CD4-positive, alpha-beta T cell treated with Interferon gamma for 1 hour (primary cell): Measurements from ENCODE around the gene RECK.
"Not testable (repeated sequence)": the region's sequence is repeated elsewhere in the genome, so short reads cannot be mapped to it uniquely, and the experiment has no call there.

Experiments used
- DNase-seq: peaks from one replicate; pipeline ENCODE4 v3.0.0-alpha.2; 2020

Gene RECK, protein sequence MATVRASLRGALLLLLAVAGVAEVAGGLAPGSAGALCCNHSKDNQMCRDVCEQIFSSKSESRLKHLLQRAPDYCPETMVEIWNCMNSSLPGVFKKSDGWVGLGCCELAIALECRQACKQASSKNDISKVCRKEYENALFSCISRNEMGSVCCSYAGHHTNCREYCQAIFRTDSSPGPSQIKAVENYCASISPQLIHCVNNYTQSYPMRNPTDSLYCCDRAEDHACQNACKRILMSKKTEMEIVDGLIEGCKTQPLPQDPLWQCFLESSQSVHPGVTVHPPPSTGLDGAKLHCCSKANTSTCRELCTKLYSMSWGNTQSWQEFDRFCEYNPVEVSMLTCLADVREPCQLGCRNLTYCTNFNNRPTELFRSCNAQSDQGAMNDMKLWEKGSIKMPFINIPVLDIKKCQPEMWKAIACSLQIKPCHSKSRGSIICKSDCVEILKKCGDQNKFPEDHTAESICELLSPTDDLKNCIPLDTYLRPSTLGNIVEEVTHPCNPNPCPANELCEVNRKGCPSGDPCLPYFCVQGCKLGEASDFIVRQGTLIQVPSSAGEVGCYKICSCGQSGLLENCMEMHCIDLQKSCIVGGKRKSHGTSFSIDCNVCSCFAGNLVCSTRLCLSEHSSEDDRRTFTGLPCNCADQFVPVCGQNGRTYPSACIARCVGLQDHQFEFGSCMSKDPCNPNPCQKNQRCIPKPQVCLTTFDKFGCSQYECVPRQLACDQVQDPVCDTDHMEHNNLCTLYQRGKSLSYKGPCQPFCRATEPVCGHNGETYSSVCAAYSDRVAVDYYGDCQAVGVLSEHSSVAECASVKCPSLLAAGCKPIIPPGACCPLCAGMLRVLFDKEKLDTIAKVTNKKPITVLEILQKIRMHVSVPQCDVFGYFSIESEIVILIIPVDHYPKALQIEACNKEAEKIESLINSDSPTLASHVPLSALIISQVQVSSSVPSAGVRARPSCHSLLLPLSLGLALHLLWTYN

DNA sequence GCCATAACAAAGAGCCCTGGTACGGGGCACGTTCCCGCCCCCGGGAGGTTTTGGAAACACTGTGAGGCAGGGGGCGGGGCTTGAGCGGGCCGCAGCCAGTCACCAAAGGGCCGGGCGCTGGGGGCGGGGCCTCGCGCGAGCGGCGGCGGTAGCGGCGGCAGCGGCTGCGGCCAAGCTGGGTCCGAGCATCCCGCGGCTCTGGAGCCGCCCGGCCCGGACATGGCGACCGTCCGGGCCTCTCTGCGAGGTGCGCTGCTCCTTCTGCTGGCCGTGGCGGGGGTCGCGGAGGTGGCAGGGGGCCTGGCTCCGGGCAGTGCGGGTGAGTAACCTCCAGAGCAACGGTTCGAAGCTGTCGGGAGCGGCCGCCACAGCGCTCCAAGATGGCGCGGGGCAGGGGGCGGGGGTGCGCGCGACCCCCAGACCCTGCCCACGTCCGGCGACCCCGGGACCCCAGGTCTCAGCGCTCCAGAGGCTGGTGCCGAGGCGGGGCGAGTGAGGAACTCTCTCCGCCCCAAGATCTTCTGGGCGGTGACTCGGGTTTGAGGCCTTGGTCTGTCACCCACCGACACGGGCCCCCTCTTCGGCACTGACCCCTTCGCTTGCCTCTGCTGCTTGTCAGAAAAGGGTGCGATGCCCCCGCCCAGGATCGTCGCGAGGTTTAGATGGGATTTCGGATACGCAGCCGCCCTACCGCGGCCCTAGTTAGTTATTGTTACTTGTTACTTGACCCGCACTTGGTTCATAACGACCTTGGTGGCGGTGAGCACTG, at the start of gene RECK:
RECK (plus strand) TSS at position 134 of the 769 bp plus-strand sequence; CDS start at position 220, 86 bp downstream.
- DNase-seq, result peak; percentile 81

DNA sequence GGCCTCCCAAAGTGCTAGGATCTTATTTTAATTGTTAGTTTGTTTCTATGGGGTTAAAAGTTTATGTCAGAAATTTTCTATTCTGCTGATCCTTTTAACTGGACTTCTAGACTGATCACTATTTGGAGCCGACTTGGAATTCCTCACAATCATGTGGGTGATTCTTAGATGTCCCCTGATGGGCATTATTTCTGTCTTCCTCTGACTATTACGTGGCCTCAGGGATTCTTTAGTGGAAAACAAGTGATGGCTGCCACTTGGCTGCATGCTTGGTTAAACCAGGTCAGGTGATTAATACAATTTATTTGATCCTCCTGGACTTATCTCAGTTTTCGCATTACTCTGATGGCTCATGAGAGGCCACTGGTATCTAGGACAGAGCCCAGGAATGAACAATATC, 46.6 kb upstream of the RECK start:
- no peak for DNase-seq

DNA sequence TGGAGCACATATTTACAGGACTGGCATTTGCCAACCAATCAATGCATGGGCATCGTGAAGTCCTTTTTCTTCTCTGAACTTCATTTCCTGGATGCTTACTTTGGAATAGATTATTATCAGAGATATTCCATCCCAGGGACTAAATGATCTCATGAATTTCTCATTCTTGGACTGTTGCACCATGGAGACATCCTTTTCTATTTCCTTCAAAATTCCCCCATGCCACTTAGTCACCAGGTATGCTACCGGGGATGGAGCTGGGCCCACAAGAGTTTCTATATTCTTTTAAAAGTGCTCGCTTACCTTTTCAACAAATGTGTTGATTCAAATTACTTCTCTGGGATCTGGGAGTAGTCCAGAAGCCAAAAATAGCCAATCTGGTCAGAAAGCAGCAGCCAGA, 43.6 kb upstream of the RECK start:
- not testable (repeated sequence) for DNase-seq

DNA sequence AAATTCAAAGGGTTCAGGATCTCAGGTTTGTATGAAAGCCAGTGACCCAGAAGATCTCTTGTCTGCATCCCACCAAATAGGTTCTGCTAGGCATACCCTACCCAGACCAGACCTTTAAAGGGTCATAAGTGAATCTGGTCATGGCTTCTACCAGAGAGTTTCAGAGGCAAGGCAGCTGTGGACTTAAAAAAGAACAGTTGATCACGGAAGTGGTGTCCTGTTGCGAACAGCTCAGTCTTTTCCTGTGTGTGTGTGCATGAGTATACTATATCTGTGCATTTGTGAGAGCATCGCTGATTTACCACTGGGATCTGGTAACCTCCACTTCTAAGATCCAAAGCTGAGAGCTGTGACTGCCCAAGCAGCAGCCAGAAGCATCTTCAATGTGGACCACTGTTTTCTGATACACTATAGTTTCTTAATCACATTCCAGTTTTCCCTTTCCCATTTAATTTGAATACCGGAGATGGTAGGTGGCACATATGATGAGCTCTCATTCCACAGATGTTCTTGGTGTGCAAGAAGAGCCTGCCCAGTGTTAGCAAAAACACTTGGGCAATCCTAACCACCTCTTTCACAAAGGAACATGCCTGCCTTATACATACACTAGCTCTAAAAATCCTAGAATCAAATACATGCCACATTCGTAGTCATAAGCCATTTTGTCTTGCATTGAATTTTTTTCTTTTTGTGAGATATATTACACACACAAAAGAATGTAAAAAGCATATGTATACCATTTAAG, 42.6 kb upstream of the RECK start:
- DNase-seq, result no peak

DNA sequence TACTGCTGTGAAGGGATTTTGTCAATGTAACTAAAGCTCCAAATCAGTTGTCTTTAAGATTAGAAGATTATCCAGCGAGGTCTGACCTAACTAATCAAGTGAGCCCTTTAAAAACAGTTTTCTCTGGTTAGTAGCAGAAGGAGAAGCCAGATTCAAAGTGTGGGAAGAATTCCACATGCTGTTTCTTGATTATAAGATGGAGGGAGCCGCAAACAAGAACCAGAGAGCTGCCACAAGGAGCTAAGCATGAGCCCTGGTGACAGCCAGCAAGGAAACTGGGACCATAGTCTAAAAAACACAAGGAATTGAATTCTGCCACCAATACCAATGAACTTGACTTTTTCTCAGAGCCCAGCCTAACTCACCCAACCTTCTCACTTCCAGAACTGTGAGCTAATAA, 41.8 kb upstream of the RECK start:
- DNase-seq, result no peak

DNA sequence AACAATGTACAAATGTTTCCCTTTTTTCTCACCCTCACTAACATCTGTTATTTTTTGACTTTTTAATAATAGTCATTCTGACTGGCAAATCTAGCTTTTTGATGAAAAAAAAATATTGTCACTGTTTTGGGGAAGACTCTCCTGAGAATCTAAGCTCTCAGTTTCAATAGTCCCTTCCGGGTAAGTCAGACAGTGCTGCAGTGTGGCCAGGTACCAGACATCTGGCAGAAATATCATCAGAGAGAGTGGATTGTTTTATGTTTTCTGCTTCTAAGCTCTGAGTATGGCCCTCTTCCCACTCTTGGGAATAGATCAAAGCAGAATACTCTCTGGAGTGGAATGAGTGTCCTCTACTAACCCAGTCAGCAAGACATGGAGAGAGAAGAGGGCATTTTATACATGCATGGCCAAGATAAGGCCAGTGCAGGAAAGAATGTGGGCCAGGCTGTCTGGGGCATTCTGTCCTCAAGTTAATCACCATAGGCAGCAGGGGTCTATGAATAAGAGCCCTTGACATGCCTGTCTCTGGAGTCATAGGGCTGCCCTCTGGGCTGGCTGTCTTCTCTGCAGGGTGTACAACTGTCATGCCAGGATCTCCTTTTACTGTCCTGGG, 40.2 kb upstream of the RECK start:
- DNase-seq, result no peak

DNA sequence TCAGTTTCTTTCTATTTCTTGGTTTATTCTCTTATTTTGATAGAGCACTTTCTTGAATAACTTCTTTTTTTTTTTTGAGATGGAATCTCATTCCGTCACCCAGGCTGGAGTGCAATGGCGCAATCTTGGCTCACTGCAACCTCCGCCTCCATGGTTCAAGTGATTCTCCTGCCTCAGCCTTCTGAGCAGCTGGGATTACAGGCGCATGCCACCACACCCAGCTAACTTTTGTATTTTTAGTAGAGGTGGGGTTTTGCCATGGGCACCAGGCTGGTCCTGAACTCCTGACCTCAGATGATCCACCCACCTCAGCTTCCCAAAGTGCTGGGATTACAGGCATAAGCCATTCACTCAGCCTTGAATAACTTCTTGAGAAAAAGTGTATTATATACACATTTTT, 39.7 kb upstream of the RECK start:
- not testable (repeated sequence) for DNase-seq

DNA sequence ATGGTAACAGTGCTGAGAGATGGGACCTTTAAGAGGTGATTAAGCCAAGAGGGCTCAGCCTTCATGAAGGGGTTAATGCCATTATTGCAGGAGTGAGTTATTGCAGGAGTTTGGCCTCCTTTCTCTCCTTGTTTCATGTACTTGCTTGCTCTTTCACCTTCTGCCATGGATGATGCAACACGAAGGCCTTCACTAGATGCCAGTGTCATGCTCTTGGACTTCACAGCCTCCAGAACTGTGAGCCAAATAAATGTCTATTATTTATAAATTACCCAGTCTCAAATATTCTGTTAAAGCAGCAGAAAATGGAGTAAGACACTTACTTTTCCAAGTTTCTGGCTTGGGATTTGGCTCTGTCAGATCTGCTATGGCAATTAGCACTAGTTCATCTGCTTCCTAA, 38.4 kb upstream of the RECK start:
- no peak for DNase-seq

DNA sequence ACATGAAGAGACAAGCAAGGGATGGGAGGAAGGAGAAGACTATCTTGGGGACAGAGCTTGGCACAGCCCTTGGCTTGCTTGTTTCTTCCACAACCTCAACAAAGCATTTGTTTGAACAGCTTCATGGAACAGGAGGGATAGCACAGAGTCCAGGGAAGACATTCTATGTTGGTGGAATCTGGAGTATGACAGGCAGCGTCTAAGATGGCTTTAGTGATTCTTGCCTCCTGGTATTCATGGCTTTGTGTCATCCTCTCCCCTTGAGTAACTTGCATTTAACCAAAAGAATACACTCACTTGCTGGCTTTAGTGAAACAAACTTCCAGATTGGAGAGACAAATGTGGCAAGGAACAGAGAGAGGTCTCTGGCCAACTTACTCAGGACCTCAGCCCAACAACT, 30.8 kb upstream of the RECK start:
- no peak for DNase-seq

DNA sequence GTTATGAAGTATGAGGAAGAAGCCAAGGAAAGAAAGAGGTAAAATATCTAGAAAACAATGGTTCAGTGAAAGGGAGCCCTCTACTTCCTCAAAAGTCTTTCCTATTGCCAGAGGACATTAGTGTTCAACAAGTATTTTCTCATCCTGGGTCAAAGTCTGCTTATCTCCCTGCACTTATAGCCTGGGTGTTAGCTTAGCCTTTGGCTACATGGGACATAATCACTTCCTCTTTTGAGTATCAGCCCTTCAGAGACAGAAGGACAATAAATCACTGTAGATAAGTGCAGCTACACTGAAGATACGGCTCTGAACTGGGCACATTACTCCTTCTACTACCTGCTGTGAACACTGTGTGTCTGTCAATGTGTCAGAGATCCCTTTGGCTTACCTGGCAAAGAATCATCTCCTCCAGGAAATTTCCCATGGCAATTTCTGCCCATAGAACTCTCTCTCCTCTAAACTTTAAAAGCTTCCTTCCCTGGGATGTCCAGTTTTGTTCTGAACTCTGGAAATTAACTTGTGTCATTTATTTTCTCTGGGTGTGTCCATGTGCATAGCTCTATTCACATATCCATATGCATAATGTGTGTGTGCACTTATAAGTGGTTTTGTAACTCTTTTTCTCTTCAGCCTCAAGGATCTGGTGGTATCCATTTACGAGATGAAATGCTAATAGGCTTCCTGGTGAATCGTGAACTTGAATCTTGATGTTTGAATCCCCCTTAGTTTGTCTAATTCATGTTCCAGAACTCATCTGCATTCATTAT, 30.0 kb upstream of the RECK start:
- DNase-seq, result no peak

DNA sequence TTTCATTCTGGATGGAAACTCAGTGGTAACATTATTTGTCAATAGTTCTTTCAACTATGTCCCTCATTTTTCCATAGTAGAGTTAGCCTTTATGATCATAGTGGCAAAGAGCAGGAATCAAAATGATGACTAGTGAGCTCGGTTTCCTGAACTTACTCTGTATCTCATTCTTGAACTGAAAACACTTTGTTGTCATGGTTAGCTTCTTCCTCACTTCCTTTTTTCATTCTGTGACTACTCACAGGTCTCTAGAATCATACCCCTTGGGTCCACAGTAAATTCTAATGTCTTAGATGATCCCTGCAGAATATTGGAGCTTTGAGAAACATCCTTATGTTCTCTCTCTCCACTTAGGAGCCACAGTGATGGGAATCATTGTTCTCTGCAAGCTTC, 29.4 kb upstream of the RECK start:
- no peak for DNase-seq

DNA sequence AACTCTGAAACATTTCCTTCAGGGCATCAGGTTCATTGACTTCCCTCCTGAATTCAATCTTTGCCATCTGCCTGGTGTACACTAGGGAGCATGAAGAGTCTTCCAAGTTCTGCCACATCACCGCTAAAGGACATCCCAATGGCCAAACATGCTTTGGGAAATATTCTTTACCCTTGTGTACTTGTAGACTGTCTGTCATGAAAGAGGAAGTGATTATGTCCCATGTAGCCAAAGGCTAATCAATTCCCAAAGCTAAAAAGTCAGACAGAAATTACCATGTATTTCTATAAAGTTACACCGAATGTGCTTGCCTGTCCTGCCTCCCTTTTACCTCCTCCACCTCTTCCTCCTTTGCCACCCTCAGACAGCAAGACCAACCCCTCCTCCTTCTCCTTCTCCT, 28.9 kb upstream of the RECK start:
- no peak for DNase-seq

DNA sequence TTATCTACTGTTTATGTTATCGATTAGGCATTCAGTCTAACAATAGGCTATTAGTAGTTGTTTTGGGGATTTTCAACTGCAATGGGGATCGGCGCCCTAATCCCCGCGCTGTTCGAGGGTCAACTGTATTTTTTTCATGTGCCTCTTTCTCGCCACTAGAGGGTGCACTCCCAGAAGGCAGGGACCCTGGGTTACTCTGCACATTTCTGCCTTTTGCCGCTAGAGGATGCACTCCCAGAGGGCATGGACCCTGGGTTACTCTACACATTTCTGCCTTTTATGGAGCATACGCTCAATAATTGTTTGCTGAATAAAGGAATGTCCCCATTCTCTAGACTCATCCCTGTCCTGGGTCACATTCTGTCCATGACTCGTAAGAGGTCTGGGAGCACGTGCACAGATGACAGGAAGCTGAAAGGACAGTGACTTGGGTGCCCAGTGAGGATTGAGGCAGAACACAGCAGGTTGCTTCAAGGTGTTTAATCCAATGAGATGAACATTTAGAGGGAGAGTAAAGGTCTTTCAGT, 27.9 kb upstream of the RECK start:
- peak; percentile 32 for DNase-seq

DNA sequence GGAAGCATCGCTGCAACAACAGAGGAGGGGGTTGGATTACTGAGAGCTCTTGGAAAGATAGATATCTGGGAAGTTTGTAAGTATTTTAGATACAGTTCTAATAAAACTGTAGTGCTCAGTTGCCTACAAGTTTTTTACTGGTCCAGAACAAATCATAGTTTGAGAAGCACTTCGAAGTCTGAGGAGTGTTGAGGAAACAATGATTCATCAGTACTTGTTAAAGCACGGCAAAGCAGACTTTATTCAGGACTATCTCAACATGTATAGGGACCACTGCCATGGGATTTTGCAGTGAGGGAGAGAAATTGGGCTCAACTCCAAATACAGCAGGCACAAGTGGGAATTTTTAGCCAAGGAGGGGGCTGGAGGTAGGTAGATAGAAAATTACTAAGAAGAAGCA, 25.3 kb upstream of the RECK start:
- DNase-seq, result no peak

DNA sequence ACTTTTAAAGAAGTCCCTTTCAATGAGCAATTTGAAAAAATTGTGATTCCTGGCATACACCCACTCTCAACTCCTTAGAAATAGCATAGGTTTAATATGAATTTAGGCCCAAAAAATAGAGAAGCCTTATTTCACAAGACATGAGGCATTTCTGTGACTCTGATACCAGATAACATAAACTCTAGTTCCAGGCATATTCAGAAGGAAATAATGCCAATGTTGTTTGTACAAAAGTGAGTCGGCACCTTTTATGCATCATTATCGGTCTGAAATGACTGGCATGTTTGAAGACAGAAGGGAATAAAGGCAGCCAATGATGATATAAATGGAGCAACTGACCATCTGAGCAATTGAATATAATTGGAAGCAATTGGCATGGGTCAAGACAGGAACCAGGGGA, 19.4 kb upstream of the RECK start:
- DNase-seq, result no peak

DNA sequence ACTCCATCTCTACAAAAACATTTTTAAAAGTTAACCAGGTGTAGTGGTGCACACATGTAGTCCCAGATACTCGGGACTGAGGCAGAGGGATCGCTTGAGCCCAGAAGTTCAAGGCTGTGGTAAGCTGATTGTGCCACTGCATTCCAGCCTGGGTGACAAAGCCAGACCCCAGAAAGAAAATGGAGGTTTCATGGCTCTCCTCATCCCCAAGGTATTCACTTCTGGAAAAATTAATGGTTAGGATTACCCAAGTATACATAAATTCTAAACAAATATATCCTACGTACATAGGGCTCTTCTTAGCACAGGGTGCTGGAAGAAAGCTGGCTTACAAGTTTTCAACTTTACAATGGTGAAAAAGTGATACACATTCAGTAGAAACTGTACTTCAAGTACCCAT, 18.6 kb upstream of the RECK start:
- no peak for DNase-seq

DNA sequence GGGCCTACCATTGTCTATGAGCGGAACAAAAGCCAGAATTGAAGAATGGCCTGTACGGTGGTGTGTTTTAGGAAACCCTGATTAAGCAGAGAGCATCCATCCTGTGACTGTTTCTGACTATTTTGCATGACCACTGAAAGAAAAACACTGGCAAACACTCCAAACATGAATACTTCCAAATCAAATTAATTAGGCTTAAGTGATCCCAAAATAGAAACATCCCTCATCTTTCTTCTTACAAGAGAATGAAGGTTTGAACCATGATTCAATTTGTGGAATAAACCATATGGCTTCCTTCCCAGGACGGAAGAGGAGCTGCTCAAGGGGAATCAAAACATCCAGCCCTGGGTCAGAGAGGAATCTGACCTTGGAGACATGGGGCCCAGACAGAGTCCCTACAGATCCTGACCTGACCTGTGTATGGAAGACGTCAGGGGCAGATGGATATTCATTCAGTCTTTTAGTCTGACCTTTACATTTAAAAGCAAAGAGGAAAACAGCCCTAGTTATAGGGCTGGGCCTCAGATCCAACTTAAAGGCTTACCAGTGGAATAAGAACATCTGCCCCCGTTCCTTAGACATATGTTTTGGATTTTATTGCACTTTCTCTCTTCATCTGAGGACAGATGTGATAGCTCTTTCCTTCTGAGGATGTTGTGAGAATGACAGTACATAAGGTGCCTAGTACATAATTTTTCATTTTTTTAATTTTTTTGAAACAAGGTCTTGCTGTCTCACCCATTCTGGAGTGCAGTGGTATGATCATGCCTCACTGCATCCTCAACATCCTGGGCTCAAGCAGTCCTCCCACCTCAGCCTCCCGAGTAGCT, 17.6 kb upstream of the RECK start:
- DNase-seq, result no peak

DNA sequence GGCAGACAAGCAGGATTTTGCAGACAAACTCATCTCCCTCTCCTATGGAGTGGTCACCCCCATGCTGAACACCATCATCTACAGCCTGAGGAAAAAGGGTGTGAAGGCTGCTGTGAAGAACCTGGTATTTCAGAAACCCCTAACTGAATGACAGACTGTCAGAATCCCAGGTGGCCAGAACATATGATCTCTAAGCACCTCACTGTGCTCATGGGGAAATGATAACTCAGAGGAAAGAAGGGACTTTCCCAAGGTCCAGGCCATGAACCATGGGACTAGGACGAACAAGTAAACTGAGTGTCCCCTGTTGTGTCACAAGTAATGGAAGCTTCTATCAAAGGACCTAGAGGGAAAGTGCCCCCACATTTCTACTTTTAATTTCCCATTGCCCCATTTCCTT, 14.7 kb upstream of the RECK start:
- no peak for DNase-seq

DNA sequence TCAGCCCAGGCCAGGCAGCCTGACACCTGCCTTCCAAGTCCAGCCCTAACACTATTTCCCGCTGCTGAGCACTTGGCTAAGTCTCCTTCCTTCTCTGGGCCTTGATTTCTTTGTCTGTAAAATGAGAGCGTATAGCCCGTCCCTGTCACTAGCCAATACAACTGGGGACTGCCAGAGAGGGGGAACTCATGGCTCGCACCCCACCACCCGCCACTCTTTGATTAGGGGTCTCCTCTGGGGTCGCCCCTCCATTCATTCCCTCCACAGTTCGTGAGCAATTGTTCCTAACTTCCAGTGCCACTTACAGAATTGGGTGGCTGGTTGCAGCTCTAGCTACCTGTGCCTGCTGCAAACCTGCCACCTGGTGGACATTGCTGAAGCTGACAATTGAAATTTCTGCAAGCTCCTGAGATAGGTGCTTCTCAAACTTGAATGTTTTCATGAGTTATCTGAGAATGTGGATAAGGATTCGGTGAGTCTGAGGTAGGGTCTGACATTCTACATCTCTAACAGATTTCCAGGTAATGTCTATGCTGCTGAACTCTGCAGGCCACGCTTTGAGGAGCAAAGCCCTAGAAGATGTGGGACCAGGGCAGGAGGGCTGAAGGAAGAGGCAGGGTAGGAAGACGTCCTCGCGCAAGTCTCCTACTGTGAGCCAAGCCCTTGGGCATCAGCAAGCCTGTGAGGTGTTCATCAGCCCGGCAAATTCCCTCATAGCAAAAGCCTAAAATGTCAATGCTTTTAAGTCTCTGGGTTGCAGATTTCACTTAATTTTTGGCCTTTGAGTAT, 13.3 kb upstream of the RECK start:
- DNase-seq, result peak; percentile 54
